Activated CD4-positive, alpha-beta T cell treated with anti-CD3 and anti-CD28 coated beads, Interleukin-2, amount 50 U/mL, for 4 hours (primary cell): ENCODE data around the gene SRC.

Source experiments
- DNase-seq, 2 experiments: peaks; one replicate each; pipeline ENCODE4 v3.0.0-alpha.2; 2020

Gene SRC

DNA sequence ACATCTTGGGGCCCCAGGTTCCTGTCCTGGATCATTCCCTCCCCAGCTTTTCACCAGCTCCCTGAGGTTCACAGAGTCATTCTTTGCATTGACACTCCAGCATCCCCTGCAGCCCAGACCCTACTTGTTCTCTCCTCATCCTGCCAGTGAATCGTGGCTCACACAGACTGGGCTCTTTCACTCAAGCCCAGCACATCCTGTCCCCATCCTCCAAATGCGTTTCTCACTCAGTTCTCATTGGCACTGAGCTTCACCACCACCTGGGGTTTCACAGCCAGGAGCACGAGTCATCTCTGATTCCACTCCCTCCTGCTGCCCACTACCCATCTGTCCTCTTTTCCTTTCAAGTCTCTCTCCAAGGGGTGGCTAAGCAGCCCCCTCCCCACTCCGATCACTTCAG is 89.7 kb downstream of the SRC start:
- DNase-seq = no peak

DNA sequence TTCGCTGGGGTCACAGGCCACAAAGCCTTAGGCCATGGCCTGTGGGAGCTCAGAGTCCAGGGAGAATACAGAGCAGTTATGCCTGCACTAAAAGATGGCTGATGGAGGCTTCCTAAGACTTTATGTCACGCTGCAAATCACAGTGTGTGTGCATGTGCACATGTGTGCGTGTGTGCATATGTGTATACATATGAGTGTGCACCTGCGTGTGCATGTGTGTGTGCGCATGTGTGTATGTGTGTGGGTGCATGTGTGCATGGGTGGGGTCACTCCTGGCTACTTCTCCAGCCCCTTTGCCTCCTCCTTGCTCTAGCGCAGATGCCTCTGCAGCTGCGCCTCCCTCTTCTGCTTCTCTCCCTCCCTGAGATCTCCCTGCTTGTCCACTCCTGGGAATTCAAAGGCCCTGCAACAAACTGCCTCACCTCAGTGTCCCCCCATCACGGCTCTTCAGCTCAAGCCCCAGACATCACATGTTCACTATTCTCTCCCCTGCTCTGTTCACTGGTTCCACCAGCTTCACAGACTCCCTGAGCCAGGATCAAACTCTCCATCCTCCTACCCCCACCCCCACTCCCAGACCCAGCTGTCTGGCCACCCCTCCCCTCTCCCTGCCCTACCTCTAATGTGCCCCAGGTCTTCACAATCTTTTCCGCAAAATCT is 90.7 kb downstream of the SRC start:
- no peak for DNase-seq

DNA sequence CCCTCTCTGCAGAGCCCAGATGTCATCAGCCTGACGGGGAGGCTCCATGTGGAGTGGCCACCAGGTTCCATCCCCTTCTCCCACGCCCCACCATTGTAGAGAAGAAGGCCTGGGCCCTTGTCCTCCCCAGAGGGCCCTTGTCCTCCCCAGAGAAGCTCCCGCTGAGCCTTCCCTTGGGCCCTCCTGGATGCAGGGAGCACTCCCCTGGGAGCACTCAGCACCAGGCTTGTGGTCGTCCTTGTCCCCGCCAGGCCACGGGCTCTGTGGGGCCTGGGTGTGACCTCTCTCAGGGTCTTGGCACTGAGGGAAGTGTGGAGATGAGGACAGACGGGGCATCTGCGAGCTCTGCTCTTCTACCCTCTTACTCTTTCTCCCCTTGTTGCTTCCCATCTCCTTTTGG is 91.7 kb downstream of the SRC start:
- no peak for DNase-seq

DNA sequence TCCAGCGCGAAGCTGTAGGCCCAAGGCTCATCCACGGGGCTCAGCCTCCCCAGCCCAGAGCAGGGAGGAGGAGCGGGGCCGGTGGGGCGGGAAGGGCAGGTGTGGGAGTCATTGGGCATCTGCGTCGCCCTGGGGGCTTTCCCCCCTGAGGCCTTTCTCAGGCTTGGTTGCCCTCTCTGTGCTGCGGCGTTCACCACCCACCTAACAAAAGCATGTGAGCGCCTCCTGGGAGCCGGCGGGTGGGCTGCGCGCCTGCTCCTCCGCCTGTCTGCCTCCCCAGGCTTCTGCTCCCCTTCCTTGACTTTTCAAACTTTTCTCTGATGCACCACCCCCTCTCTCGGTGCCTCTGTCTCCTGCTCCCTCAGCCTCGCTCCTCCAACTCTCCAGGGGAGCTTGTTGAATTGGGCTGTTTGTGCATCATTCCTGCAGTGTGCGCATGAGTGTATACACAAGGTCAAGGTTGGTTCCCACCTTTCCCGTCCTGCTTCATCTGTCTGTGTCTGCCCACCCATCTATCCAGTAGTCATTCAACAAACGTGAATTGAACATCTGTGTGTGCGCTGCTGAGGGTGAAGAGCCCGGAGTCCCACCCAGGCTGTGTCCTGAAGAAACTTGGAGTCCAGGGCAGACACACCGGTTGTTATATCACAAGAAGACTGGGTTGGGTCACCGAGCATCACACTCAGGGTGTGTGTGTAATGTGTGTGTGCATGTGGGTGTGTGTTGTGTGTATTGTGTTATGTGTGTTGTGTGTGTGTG is 92.7 kb downstream of the SRC start:
- no peak for DNase-seq

DNA sequence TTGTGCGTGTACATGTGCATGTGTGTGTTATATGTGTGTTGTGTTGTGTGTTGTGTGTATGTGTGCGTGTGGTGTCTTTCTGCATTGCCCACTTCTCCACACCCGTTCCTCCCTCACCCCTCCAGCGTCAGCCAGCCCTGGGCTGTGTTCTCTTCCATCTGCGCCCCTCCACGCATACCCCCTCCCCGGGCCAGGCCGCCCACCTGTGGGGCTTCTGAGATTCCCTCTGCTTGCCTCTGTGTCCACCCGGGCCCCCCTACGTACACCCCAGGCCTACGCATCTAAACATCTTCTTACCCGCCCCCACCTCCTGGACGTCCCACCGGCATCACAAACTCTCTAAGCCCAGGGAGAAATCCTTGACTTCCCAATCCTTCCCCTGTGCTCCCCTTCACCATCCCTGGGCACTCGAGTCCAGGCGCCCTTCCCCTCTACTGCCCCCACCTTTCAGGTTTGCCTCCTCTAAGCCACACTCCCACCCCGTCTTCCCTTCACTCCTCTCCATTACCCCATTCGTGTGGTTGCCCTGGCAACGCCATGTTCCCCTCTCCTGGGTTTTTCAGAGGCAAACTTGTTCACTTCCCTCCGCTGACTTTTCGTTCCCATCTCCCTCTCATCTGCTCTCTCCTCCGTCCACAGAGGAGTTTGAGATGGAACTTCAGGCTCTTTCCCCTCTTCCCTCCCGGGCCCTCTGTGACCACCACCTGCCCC is 93.4 kb downstream of the SRC start:
- DNase-seq = no peak

DNA sequence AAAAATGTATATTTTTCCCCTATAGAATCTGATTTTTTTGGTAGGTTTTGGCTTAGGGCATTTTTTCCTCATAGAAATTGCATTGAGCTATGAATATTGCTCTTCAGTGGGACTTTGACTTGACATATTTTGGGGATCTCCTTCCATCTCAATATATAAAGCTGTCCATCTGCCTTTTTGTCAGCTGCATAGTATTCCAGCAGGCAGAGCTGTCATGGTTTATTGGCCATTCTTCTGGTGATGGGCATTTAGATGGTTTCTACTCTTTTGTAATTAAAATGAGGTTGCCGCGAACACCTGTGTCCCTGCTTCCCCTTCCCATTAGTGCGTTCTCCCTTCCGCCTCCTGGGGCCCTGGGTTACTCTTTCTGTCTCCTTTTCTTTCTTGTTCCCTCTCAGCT is 95.1 kb downstream of the SRC start:
- DNase-seq = no peak

DNA sequence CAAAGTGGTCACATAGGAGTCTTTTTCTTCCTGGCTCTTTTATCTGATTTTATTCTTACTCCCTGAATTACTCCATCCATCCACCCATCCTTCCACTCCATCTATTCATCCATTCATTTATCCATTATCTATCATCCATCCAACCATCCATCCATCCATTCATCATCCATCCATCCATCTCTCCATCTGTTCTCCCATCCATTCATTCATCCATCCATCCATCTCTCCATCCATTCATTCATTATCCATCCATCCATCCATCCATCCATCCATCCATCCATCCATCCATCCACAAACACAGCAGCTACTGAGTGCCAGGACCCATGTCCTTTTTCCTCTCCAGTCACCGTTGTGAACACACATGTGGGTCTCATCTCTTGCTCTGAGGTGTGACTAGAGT is 96.6 kb downstream of the SRC start:
- no peak for DNase-seq

DNA sequence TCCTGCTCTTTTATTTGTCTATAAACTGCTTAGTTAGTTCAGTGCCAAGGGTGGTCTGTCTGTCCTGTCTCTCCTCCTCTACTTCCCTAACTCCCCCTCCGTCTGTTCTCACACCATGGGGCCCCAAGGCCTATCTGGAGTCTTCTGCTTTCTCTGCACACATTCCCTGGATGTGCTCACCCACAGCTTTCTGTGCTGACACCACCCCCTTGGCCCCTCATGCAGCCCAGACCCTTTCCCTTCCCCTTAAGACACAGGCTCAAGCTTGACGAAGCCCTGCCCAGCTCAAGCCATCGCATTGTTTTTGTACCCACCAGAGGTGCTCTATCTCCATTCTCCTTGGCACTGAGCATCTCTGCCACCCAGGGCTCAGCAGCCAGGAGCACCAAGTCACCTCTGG is 97.0 kb downstream of the SRC start:
- DNase-seq = no peak

DNA sequence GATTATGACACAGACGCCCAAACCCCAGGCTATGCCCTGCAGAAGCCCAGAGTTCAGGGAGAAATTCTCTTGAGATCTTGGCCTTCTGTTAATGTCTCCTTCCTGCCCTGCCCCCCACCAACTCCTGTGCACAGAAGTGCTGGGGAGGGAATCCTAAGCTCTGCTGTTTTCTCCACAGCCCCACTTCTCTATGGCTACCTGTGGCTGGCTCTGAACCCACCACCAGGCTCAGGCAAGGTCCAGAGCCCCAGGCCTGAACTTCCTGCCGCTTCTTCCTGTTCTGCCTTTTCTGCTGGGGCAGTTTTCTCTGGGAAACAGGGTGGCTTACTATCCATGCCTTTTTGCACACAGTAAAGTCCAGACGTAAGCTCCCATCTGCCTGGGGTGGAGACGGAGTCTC is 97.7 kb downstream of the SRC start:
- DNase-seq = no peak

DNA sequence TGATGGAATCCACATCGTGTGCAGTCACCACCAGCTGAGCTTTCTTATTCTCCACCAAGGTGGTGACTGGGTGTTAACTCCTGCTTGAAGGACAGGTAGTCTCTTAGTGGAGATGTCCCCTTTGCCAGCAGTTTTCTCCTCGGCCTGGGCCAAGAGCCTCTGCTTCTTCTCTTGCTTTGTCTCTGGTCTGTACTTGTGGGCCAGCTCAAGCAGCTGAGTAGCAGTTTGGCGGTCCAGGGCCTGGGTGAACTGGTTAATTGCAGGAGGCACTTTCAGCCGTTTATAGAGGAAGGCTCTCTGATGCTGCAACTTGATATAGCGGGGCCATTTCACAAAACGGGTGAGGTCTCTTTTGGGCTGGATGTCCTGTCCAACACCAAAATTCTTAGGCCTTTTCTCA is 99.1 kb downstream of the SRC start:
- no peak for DNase-seq

DNA sequence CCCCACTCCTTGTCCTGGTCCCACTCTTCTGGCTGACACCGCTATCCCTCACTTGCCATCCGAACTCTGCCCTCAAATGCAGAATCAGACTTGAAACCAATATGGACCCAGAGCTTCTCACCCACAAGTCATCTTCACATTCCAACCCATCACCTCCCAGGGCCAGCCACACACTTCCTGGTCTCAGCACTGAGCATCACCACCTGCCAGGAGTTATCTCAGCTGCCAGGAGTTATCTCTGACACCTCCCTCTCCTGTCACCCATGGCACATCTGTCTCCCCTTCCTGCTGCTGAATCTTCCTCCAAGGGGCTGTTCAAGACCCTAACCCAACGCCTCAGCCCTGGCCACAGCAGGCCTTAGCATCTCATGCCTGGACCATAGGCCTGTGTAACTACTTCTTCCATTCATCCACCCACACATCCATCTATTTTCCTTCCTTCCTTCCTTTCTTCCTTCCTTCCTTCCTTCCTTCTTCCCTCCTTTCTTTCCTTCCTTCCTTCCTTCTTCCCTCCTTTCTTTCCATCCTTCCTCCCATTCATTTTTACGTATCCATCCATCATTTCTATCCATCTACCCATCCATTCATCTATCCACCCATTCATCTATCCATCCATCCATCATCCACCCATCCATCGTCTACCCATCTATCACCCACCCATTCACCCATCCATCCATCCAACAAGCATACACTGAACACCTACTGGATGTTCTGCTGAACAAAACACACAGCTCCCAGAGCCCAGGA is 100.5 kb downstream of the SRC start:
- no peak for DNase-seq

DNA sequence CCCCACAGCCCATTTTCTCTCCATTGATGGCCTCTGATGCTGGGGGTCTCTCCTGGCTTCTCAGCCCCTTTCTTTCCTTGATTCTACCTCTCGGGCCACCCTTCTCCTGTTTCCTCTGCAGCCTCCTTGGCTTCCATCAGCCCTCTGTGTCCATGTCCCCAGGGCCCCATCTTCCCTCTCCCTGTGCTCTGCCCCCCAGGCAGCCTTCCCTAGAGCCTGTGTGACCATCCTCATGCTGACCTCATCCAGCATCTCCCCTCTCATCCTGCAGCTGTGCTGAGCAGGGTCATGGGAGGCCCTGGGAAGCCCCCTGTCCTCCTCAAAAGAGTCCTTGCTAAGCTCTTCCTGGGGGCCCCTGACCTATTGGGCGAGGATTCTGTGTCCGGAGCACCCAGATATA is 101.7 kb downstream of the SRC start:
- no peak for DNase-seq

DNA sequence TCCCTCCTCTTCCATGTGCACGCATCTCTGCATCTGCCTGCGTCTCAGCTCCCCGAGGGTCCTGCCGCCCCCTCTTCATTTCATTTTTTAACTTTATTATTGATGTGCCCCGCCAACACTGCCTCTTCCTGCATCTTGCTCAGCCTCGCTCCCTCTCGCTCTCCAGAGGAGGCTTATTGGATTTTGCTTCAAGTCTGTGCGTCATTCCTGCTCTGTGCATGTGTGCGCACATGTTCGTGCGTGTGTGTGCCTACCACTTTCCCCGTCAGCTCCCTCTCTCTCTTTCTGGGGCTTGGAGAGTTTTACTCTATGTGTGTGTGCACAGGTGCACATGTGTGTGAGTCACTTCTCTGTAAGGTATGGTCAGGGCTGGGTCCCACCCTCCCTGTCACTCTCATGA is 103.3 kb downstream of the SRC start:
- DNase-seq = no peak

DNA sequence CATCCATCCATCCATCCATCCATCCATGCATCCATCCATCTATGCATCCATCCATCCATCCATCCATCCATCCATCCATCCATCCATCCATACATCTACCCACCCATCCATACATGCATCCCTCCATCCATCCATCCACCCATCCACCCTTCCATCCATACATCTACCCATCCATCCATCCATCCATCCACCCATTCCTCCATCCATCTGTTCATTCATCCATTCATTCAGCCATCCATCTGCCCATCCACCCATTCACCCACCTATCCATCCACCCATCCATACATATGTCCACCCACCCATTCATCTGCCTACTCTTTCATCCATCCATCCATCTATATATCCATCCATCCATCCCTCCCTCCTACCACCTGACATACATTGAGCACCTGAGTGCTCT is 104.4 kb downstream of the SRC start:
- DNase-seq = no peak

DNA sequence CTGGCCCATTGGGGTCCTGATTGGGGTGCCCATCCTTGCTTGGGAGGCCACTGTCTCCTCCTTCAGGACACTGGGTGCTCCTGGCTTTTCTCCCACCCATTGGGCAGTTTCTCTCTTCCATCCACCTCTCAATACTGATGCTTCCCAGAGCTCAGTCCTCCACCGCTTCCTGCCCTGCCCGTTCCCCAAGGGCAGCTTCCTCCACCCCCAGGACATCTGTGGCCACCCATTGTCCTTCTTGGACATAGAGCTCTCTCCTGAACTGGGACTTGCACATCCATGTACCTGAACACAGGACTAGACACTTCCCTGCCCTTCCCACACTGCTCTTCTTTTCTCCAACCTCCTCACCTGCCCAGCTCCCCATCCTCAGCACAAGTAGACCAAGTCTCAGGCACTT is 105.7 kb downstream of the SRC start:
- no peak for DNase-seq

DNA sequence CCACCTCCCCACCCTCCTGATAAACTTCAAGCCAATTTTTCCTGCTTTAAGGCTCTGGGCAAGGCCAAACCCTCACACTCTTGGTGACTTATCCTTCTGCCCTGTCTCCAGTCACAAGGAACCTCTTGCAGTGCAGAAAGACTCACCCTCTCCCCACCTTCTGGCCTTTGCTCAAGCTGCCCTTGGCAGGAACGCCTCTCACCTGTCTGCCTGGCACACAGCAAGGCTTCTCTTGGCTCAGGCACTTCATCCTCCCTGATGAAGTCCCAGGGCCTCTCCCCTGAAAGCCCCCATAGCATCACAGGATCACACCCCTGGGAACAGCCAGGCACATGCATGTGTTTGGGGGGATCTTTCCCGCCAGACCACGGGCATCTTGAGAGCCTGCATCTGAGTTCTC is 106.3 kb downstream of the SRC start:
- DNase-seq = no peak

DNA sequence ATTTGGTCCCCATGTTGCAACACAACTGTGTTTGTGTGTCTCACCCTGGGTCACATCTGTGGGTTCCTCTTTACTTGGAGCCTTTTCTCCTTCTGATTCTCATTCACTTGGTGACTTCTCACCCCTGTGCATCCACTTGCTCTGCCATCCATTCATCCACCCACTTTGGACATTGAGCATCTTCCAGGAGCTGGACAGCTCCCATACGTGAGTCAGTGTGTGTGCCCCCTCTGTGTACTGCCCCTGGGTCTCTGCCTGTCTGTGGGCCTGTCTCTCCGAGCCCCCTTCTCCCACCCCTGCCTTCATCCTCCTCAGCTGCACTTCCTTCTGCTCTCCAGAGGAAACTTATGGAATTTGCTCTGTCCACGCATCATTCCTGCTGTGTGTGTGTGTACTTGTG is 107.3 kb downstream of the SRC start:
- no peak for DNase-seq

DNA sequence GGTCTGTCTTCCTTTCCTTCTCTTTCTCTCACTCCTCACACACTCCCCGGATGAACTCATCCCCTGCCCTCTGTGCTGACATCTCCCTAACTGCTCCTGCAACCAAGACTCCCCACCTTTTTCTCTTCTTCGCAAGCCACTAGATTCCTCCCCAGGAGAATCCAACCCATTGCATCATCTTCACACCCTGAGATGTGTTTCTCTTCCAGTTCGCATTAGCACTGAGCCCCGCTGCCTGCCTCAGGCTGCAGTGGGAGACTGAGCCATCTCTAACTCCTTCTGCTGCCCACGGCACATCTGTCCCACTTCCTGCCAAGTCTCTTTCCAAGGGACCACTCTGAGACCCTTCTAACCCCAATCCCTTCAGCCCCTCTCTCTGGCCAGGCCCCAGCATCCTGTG is 107.9 kb downstream of the SRC start:
- DNase-seq = no peak

DNA sequence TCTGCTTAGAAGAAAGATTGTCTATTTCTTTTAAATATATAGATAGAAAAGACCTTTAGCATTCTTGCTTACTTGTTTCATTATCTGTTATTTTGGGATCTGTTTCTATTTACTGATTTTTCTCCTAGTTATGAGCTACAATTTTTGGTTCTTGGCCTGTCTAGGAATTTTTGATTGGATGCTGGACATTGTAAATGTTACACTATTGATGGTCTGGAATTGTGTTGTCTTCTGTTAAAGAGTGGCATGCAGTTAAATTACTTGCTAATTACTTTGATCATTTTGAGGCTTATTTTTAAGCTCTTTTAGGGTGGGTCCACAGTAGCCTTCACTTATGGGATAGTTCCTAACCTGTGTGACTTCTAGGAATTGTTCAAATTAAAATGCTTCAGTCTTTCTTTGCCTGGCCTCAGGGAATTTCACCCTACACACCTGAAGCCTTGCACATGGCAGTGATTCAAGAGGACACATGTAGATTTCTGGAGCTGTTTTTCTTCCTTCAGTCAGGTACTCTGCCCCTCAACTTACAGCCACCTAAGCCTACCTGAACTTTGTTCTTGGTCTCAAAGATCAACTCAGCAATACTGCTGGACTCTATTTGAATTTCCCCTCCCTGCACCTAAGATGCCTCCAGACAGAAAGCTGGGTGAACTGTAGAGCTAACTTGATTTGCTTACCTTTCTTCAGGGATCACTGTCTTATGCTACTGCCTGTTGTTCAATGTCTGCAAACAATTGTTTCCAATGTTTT is 108.9 kb downstream of the SRC start:
- DNase-seq = no peak
